Smooth muscle cell (in vitro differentiated cells): Measurements from ENCODE around the gene STX10. TPM values are rescaled to one million over a fixed set of nuclear protein-coding genes. Genes with fewer than 3 reads are reported as not detected.

Source experiments
- DNase-seq: peaks from one replicate; lab custom pipeline; 2025; ENCODE audit not compliant: unreplicated experiment; lab: John Stamatoyannopoulos, UW
- H2AFZ ChIP-seq: fragments of 200-600 bp; sonication (generic); 2 replicates; pipeline ENCODE4 v1.6.0; 2016; ENCODE audit warnings: antibody characterized with exemption, low read depth, mild to moderate bottlenecking
- H3F3A ChIP-seq: fragments of 200-600 bp; sonication (generic); 2 replicates; pipeline ENCODE4 v1.6.0; 2017; ENCODE audit warnings: antibody characterized with exemption, low read depth
- H3K27ac ChIP-seq: fragments of 200-600 bp; sonication (generic); 2 replicates; pipeline ENCODE4 v1.5.1; 2016; ENCODE audit warnings: low read depth, mild to moderate bottlenecking
- H3K27me3 ChIP-seq: fragments of 200-600 bp; sonication (generic); 2 replicates; pipeline ENCODE4 v1.6.1; 2016; ENCODE audit warnings: low read depth, mild to moderate bottlenecking
- H3K36me3 ChIP-seq: fragments of 200-600 bp; sonication (generic); 2 replicates; pipeline ENCODE4 v1.5.1; 2016; ENCODE audit warnings: low read depth
- H3K4me1 ChIP-seq: fragments of 200-600 bp; sonication (generic); 2 replicates; pipeline ENCODE4 v1.5.1; 2016; ENCODE audit warnings: low read depth
- H3K4me2 ChIP-seq: fragments of 200-600 bp; sonication (generic); 2 replicates; pipeline ENCODE4 v1.6.0; 2016; ENCODE audit warnings: mild to moderate bottlenecking
- H3K4me3 ChIP-seq: fragments of 200-600 bp; sonication (generic); 2 replicates; pipeline ENCODE4 v1.5.1; 2016; ENCODE audit warnings: mild to moderate bottlenecking
- H3K79me2 ChIP-seq: fragments of 200-600 bp; sonication (generic); 2 replicates; pipeline ENCODE4 v1.6.0; 2016; ENCODE audit warnings: low read depth, mild to moderate bottlenecking
- H3K9ac ChIP-seq: fragments of 200-600 bp; sonication (generic); 2 replicates; pipeline ENCODE4 v1.6.0; 2016; ENCODE audit warnings: low read depth
- H3K9me3 ChIP-seq: fragments of 200-600 bp; sonication (generic); replicated peaks from 2 replicates; pipeline ENCODE4 v1.5.1; 2016; ENCODE audit warnings: low read depth
- H4K20me1 ChIP-seq: fragments of 200-600 bp; sonication (generic); 2 replicates; pipeline ENCODE4 v1.6.0; 2016; ENCODE audit warnings: low read depth
- WGBS: methylation state at CpG from one replicate; pipeline ENCODE4 v1.1.7; 2016; ENCODE audit warnings: low lambda C conversion rate; 5-methylcytosine and 5-hydroxymethylcytosine counted together
- polyA plus RNA-seq: library from polyadenylated mRNA; unstranded; fragments of >200 nt; fragmentation: Nextera tagmentation; extraction: Ambion mirVana; gene quantifications from 2 replicates; pipeline ENCODE4 v1.2.1, GENCODE V29; 2016
- total RNA-seq: library from RNA; depleted of rRNA; stranded (reverse); fragments of >200 nt; gene quantifications from 2 replicates; pipeline ENCODE4 v1.2.3, GENCODE V29; 2014
- TF ChIP-seq, protein P1 (sequence below): fragments of 200-600 bp; sonication (generic); IDR thresholded peaks from 2 replicates; pipeline ENCODE4 v1.5.1; 2017; ENCODE audit warnings: borderline replicate concordance, mild to moderate bottlenecking, antibody characterized with exemption; ENCODE audit not compliant: insufficient read depth, poor library complexity, severe bottlenecking

The STX10 gene, protein sequence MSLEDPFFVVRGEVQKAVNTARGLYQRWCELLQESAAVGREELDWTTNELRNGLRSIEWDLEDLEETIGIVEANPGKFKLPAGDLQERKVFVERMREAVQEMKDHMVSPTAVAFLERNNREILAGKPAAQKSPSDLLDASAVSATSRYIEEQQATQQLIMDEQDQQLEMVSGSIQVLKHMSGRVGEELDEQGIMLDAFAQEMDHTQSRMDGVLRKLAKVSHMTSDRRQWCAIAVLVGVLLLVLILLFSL
- 37.6 and 59.6 TPM in 2 replicates for total RNA-seq
- polyA plus RNA-seq, result 69.1 and 83.1 TPM in 2 replicates

DNA sequence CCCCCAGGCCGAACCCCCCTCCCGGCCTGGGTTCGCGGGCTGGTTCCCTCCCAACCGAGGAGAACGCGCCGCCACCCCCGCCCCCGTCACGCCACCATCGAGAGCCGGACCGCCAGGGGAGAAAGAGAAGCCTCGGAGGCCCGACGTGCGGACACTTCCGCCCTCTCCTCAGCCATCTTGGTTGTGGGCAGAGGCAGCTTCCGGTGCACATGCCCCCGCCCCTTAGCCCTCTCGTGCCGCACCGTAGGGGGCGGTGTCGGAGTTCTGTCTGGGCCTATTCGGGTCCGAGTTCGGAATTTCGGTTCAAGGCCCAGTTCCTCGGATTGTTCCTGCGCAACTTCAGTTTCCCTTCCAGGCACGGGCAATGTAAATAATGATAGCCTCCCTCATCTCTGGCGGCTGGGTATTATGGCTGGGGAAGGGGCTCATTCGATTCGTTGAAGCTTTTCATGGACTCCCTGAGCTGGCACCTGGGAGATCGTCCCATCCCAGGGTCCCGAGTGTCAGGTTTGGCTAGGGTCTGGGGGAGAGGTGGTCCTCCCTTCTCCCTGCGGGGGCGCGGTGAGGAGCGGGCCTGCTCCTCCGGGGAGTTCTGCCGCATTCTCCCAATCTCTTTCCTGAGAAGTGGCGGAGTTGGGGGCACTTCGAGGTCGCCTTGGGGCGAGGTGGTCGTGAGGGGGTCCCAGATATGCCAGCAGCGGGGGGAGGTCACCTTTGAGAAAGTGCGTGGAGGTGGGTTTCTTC is at the start of gene STX10, which contains the start of gene IER2:
TSS of gene STX10 (minus strand) at position 189 of the 744 bp plus-strand sequence. CDS start 202 bp downstream, outside the sequence.
TSS of gene IER2 (plus strand) at position 225 of the 744 bp plus-strand sequence. CDS start 2,776 bp downstream, outside the sequence.
- Histone ChIP-seq H3K4me2 (peak within 1 kb of the TSS; percentile 93), H3K9me3 (no peaks in the 10 kb centered on the region), H3F3A (peaks cover 17% of the 10 kb centered on the region), H3K27ac (peak within 1 kb of the TSS; percentile 91), H3K27me3 (no peaks in the 10 kb centered on the region), H3K79me2 (peaks cover 12% of the 10 kb centered on the region), H4K20me1 (peaks cover 25% of the 10 kb centered on the region), H3K36me3 (no peaks in the 10 kb centered on the region), H2AFZ (no peak within 1 kb of the TSS), H3K9ac (peak within 1 kb of the TSS; percentile 95), H3K4me1 (peaks cover 3% of the 10 kb centered on the region), H3K4me3 (peak within 1 kb of the TSS; percentile 75)
- 2% methylated on average over 36 of the region's 51 CpGs for WGBS
- DNase-seq, result peak; percentile 75
- TF ChIP-seq, protein P1, sequence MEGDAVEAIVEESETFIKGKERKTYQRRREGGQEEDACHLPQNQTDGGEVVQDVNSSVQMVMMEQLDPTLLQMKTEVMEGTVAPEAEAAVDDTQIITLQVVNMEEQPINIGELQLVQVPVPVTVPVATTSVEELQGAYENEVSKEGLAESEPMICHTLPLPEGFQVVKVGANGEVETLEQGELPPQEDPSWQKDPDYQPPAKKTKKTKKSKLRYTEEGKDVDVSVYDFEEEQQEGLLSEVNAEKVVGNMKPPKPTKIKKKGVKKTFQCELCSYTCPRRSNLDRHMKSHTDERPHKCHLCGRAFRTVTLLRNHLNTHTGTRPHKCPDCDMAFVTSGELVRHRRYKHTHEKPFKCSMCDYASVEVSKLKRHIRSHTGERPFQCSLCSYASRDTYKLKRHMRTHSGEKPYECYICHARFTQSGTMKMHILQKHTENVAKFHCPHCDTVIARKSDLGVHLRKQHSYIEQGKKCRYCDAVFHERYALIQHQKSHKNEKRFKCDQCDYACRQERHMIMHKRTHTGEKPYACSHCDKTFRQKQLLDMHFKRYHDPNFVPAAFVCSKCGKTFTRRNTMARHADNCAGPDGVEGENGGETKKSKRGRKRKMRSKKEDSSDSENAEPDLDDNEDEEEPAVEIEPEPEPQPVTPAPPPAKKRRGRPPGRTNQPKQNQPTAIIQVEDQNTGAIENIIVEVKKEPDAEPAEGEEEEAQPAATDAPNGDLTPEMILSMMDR, result peak; percentile 36

GRCh38 chr19:13198634-13199033 is 48.5 kb upstream of the STX10 start:
- no peaks in the 10 kb centered on the region for H3K36me3 ChIP-seq
- H3K4me2 ChIP-seq, result no peak overlapping the region
- TF ChIP-seq, protein P1, result no peak
- no peak overlapping the region for H3K27ac ChIP-seq
- H3K9me3 ChIP-seq, result no peaks in the 10 kb centered on the region
- DNase-seq, result no peak
- no peaks in the 10 kb centered on the region for H3K79me2 ChIP-seq
- H2AFZ ChIP-seq, result no peak overlapping the region
- H3K9ac ChIP-seq, result no peak overlapping the region
- H3K4me3 ChIP-seq, result no peak overlapping the region
- no peaks in the 10 kb centered on the region for H3K4me1 ChIP-seq
- H4K20me1 ChIP-seq, result no peaks in the 10 kb centered on the region
- 83% methylated on average over 10 of the region's 18 CpGs for WGBS
- no peaks in the 10 kb centered on the region for H3K27me3 ChIP-seq
- no peaks in the 10 kb centered on the region for H3F3A ChIP-seq

DNA sequence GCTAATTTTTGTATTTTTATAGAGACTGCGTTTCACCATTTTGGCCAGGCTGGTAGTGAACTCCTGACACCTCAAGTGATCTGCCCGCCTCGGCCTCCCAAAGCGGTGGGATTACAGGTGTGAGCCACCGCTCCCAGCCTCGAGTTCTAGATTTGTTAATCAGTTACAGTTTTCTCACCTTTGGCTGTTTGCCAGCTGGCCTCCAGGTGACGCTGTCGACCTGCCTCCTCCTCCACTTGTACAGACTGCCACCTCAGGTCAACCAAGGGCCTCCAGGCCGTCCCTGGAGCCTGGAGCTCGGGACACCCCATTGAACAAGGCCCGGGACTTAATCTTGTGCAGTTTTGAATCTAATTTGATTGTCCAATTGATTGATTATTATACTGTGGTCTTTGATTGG is 45.5 kb upstream of the STX10 start:
- WGBS, result 61% methylated on average over 11 of the region's 11 CpGs
- TF ChIP-seq, protein P1, result peak; percentile 16

More for the DNA sequence above, 45.5 kb upstream of the STX10 start:
- DNase-seq, result no peak
- H3K79me2 ChIP-seq, result no peaks in the 10 kb centered on the region
- H3K4me1 ChIP-seq, result no peaks in the 10 kb centered on the region
- H3K4me2 ChIP-seq, result no peak overlapping the region
- no peak overlapping the region for H3K4me3 ChIP-seq
- no peak overlapping the region for H2AFZ ChIP-seq
- no peak overlapping the region for H3K9ac ChIP-seq
- H3K36me3 ChIP-seq, result no peaks in the 10 kb centered on the region
- no peaks in the 10 kb centered on the region for H4K20me1 ChIP-seq
- no peaks in the 10 kb centered on the region for H3K9me3 ChIP-seq
- no peaks in the 10 kb centered on the region for H3K27me3 ChIP-seq
- no peaks in the 10 kb centered on the region for H3F3A ChIP-seq
- H3K27ac ChIP-seq, result no peak overlapping the region
